Measurements from ENCODE around the gene TMEM255B. TPM values are rescaled to one million over a fixed set of nuclear protein-coding genes. Genes with fewer than 3 reads are reported as not detected.
"Not testable (repeated sequence)": the region's sequence is repeated elsewhere in the genome, so short reads cannot be mapped to it uniquely, and the experiment has no call there.

The TMEM255B gene
- total RNA-seq, 1 experiment from 2014 or later = 7.0 TPM

DNA sequence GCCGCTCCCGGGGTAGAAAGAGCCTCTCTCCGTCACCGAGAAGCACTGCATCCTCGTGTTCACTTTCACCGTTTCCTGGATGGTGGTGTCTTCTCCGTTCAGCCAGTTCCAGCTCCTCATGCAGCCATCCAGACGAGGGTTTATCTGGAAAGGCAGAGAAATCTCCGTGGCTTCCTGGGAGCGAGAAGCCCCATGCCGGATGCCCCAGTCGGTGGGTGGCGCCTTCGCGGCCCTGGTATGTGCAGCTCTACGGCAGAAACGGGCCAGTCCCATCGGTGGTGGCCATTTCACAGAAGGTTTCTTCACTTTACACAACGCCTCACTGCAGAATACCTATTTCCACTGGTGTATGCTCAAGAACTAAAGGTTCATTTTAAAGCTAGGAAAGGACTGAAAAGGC, 68.0 kb downstream of the TMEM255B start:
- POLR2A ChIA-PET = no interaction called here
- H3K27me3 Mint-ChIP-seq (ENCODE audit: insufficient read depth, unreplicated experiment) = no peaks in the 10 kb centered on the region
- no peak overlapping the region for H3K27ac Mint-ChIP-seq (ENCODE audit: low read depth, unreplicated experiment)
- H3K4me3 Mint-ChIP-seq (ENCODE audit: unreplicated experiment) = no peak overlapping the region
- intact Hi-C loops (cut with micrococcal nuclease) = no loop called here
- H3K36me3 Mint-ChIP-seq (ENCODE audit: insufficient read depth, unreplicated experiment) = peaks cover 80% of the 10 kb centered on the region
- TF ChIP-seq, protein P1, sequence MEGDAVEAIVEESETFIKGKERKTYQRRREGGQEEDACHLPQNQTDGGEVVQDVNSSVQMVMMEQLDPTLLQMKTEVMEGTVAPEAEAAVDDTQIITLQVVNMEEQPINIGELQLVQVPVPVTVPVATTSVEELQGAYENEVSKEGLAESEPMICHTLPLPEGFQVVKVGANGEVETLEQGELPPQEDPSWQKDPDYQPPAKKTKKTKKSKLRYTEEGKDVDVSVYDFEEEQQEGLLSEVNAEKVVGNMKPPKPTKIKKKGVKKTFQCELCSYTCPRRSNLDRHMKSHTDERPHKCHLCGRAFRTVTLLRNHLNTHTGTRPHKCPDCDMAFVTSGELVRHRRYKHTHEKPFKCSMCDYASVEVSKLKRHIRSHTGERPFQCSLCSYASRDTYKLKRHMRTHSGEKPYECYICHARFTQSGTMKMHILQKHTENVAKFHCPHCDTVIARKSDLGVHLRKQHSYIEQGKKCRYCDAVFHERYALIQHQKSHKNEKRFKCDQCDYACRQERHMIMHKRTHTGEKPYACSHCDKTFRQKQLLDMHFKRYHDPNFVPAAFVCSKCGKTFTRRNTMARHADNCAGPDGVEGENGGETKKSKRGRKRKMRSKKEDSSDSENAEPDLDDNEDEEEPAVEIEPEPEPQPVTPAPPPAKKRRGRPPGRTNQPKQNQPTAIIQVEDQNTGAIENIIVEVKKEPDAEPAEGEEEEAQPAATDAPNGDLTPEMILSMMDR (IDR thresholded peaks at IDR 0.05; ENCODE audit: unreplicated experiment) = no peak
- no peak for DNase-seq (ENCODE audit: unreplicated experiment)
- BruUV-seq (replicated peaks) = no TSS peak
- H3K9me3 Mint-ChIP-seq (ENCODE audit: unreplicated experiment) = no peaks in the 10 kb centered on the region
- CTCF ChIA-PET = no interaction called here
- H3K4me1 Mint-ChIP-seq (ENCODE audit: insufficient read depth, unreplicated experiment) = peaks cover 6% of the 10 kb centered on the region

DNA sequence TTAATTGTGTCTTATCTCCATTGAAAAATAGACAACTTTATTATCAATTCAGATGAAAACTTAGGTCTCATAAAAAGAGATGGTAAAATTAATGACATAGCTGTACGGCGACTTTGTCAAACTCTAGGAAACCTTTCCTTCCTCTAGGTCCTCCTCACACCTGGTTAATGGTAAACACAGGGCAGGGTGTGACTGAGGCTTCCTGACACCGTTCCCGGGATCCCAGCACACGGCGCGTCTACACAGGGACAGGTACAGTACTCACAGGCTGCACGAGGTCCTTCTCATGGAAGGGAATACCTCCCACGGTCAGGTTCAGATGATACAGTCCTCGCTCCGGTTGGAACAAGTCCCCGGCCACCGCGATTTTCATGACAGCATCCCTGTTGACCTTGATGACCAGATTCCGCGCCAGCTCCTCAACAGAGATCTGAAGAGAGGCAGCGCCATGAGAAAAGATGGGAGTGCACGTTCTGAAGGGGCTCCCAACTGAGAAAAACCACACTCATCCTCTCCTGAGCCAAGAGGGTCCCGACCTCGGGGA, 69.3 kb downstream of the TMEM255B start:
- ChIA-PET POLR2A (no interaction called here), CTCF (no interaction called here)
- TF ChIP-seq, protein P1 (IDR thresholded peaks at IDR 0.05; ENCODE audit: unreplicated experiment) = no peak
- BruUV-seq (replicated peaks) = no TSS peak
- peaks cover 5% of the 10 kb centered on the region for H3K4me1 Mint-ChIP-seq (ENCODE audit: insufficient read depth, unreplicated experiment)
- intact Hi-C loops (cut with micrococcal nuclease) = no loop called here
- H3K9me3 Mint-ChIP-seq (ENCODE audit: unreplicated experiment) = no peaks in the 10 kb centered on the region
- H3K4me3 Mint-ChIP-seq (ENCODE audit: unreplicated experiment) = no peak overlapping the region
- DNase-seq (ENCODE audit: unreplicated experiment) = no peak
- H3K36me3 Mint-ChIP-seq (ENCODE audit: insufficient read depth, unreplicated experiment) = peaks cover 86% of the 10 kb centered on the region
- no peaks in the 10 kb centered on the region for H3K27me3 Mint-ChIP-seq (ENCODE audit: insufficient read depth, unreplicated experiment)
- no peak overlapping the region for H3K27ac Mint-ChIP-seq (ENCODE audit: low read depth, unreplicated experiment)

DNA sequence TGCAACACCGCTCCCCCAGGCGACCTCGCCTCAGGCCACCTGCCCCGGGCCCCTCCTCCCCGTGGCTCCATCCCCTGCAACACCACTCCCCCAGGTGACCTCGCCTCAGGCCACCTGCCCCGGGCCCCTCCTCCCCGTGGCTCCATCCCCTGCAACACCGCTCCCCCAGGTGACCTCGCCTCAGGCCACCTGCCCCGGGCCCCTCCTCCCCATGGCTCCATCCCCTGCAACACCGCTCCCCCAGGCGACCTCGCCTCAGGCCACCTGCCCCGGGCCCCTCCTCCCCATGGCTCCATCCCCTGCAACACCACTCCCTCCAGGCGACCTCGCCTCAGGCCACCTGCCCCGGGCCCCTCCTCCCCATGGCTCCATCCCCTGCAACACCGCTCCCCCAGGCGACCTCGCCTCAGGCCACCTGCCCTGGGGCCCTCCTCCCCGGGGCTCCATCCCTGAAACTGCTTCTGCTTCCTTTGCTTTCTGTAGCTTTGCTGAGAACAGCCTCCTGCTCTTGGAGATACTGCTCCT, 71.5 kb downstream of the TMEM255B start:
- DNase-seq (ENCODE audit: unreplicated experiment); H3K27me3 Mint-ChIP-seq (ENCODE audit: insufficient read depth, unreplicated experiment); H3K27ac Mint-ChIP-seq (ENCODE audit: low read depth, unreplicated experiment); H3K4me3 Mint-ChIP-seq (ENCODE audit: unreplicated experiment); H3K4me1 Mint-ChIP-seq (ENCODE audit: insufficient read depth, unreplicated experiment); H3K9me3 Mint-ChIP-seq (ENCODE audit: unreplicated experiment); POLR2A ChIA-PET; intact Hi-C loops (cut with micrococcal nuclease); BruUV-seq (replicated peaks): not testable (repeated sequence)
- H3K36me3 Mint-ChIP-seq (ENCODE audit: insufficient read depth, unreplicated experiment) = peaks cover 76% of the 10 kb centered on the region
- CTCF ChIA-PET = interaction anchor here (0.5 kb wide), 1 partner anchor 57 kb away, joined by 3 read pairs; no protein-coding TSS in a partner anchor

DNA sequence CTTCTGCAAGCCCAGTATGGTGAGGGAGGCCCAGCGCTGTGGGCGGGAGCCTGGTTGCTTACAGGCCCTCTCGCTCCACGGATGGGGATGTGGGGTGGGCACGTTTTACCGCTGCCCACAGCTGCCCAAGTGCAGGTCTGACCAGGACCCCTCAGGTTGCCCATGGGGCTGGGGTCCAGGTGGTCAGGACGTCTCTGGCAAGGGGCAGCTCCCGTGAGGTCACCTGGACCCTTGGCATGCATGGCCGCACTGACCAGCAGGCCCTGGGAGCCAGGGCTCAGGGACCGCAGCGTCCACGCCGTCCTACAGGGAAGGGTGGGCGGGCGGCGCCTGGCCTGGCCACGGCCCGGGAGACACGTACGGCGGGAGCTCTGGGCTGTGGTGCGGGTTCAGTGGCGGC, 72.0 kb downstream of the TMEM255B start:
- H3K27ac Mint-ChIP-seq (ENCODE audit: low read depth, unreplicated experiment) = no peak overlapping the region
- H3K4me3 Mint-ChIP-seq (ENCODE audit: unreplicated experiment) = no peak overlapping the region
- no TSS peak for BruUV-seq (replicated peaks)
- H3K4me1 Mint-ChIP-seq (ENCODE audit: insufficient read depth, unreplicated experiment) = peaks cover 5% of the 10 kb centered on the region
- DNase-seq (ENCODE audit: unreplicated experiment) = no peak
- intact Hi-C loops (cut with micrococcal nuclease) = no loop called here
- ChIA-PET CTCF (interaction anchor here (0.5 kb wide), 1 partner anchor 56 kb away, joined by 3 read pairs; no protein-coding TSS in a partner anchor), POLR2A (no interaction called here)
- H3K27me3 Mint-ChIP-seq (ENCODE audit: insufficient read depth, unreplicated experiment) = no peaks in the 10 kb centered on the region
- TF ChIP-seq, protein P1 (IDR thresholded peaks at IDR 0.05; ENCODE audit: unreplicated experiment) = no peak
- H3K36me3 Mint-ChIP-seq (ENCODE audit: insufficient read depth, unreplicated experiment) = peaks cover 72% of the 10 kb centered on the region
- H3K9me3 Mint-ChIP-seq (ENCODE audit: unreplicated experiment) = no peaks in the 10 kb centered on the region

All from MCF 10A (cell line).